ENCODE data around the gene MT1X.

GRCh38 chr16:56639045-56639444 is 43.2 kb upstream of the MT1X start:
- TF ChIP-seq CTCF (IDR thresholded peaks at IDR 0.05): no peak
- TF ChIP-seq POLR2A (IDR thresholded peaks at IDR 0.05): no peak
- no peak for TF ChIP-seq POLR2AphosphoS5 (IDR thresholded peaks at IDR 0.05)
